Measurements from ENCODE around the gene KLK15.
"Not testable (repeated sequence)": the region's sequence is repeated elsewhere in the genome, so short reads cannot be mapped to it uniquely, and the experiment has no call there.

Gene KLK15

GRCh38 chr19:50796634-50797428, 36.5 kb downstream of the KLK15 start:
- DNase-seq (ENCODE audit: low read depth) = no peak

GRCh38 chr19:50796128-50796633, 37.2 kb downstream of the KLK15 start:
- no peak for DNase-seq (ENCODE audit: low read depth)

DNA sequence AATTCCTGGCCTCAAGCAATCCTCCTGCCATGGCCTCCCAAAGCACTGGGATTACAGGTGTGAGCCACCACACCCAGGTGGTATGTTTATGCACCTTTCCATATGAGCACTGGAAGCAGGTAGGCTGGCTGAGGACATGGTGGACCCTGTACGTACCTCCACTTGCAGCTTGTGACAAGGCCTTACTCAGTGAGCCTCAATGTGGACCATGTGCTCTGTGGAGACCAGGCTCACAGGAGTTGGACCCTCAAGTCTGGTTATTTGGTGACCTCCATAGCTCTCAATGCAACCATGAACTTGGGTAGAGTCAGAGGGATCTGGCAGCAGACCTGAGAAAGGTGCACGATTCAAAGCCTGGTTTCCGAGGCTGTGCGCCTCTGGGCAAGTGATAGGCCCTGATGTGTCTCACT, 37.7 kb downstream of the KLK15 start:
- DNase-seq (ENCODE audit: low read depth) = no peak

- DNase-seq (ENCODE audit: low read depth) = no peak
These were observed 38.3 kb downstream of the KLK15 start for GRCh38 chr19:50794876-50795663.

DNA sequence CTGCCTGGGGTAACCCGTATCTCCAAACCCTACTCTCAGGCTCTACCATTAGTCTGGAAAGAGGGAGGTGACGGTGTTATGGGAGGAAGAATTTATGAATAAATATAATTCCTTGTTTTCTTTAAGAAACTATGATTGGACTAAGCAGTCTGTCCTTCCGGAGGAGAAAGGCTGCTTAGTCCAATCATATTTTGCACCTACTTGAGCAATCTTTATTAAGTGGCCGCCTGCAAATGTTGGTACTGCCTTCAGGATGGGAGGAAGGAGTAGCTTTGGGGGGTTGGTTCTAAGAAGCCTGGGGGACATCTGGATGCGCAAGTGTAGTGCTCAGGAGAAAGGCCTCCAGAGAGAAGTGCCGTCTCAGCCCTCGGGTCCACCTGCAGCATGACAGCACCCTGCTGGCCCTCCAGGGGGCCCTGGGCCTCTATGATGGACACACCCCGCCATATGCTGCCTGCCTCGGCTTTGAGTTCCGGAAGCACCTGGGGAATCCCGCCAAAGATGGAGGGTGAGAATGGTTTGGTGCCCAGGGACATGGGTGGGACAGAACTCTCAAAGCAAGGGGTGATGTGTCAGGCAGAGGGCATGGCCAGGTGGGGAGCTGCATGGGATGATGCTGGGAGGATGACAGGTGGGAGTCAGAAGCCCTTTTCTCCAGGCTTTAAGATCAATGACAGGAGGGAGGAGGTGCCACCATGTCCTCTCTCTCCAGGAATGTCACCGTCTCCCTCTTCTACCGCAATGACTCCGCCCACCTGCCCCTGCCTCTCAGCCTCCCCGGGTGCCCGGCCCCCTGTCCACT, 39.1 kb downstream of the KLK15 start:
- DNase-seq (ENCODE audit: low read depth) = no peak

DNA sequence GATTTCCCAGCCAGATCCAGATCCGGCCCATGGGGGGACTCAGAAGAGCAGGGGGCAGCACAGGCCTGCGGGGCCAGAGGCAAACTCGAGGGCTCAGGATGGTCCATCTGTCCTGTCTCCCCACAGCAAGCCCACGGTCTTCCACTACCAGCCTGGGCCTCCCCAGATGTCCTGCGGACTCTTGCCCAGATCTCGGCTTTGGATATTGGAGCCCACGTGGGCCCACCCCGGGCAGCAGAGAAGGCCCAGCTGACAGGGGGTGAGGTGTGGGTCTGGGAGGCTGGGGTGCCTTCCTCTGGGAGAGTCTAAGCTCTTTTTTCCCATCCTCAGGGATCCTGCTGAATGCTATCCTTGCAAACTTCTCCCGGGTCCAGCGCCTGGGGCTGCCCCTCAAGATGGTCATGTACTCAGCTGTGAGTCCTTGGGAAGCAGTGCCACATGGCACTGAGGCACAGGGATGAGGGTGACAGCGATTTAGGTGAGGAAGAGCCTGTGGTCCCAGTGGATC, 39.8 kb downstream of the KLK15 start:
- DNase-seq (ENCODE audit: low read depth) = no peak

DNA sequence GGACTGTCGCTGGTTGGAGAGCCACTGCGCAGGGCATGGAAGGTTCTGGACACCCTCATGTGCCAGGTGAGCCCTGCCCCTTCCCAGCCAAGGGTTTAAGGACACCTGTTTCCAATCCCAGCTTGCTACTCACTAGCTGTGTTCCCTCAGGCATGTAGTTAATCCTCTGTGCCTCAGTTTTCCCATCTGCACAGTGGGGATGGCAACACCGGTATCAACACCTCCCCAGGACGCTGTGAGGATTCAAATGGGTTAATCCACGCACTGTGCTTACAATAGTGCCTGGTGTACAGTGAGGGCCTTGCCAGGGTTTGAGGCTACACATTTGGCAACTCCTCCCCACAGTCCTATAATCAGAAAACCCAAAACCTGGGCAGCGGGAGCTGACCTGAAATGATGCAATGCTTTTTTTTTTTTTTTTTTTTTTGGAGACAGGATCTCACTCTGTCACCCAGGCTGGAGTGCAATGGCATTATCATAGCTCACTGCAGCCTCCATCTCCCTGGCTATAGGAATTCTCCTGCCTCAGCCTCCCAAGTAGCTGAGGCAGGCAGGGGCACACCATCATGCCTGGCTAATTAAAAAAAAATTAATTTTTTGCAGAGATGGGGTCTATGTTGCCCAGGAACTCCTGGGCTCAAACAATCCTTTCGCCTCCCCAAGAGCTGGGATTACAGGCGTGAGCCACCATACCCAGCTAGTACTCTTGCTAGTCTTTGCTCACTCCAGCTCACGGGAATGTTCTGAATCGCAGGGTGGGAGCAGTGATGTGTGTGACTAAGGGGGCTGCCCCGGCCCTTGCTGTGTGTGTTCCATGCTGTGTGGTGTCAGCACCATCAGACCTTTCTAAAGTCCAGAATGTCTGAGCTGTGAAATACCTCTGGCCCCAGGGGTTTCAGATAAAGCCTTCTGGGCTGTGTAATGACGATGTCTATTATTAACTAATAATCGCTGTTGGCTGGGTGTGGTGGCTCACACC, 40.8 kb downstream of the KLK15 start:
- no peak for DNase-seq (ENCODE audit: low read depth)

GRCh38 chr19:50791594-50792271, 41.6 kb downstream of the KLK15 start:
- DNase-seq (ENCODE audit: low read depth) = no peak

DNA sequence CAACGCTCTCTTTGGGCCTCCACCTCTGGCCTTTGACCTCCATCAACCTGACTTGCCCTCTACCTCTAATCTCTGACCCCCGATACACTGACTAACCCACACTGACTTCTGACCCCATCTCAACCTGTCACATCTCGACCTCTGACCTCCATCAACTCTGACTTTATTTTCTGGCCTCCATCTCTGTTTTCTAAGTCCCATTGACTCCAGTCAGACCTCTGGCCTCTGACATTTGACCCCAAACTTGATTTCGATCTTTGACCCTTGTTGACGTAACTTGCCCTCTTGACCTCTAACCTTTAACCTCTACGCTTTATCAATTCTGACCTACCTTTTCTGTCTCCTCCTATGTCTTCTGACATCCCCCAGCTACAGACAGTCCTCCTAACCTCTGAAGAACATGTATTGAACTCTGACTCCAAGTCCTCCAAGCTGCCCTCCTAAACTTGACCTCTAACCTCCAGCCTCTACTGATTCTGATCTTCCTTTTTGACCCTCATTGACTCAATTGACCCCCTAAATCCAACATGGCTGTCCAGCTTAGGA, 42.4 kb downstream of the KLK15 start:
- no peak for DNase-seq (ENCODE audit: low read depth)

- DNase-seq (ENCODE audit: low read depth) = no peak
These were observed 43.0 kb downstream of the KLK15 start, which contains the start of gene ACP4 for GRCh38 chr19:50790396-50790795. TSS of gene ACP4 (plus strand) at chr19:50790415. CDS start at chr19:50790415, 0 bp downstream.

- DNase-seq (ENCODE audit: low read depth) = no peak
These were observed 48.0 kb downstream of the KLK15 start for GRCh38 chr19:50785329-50785728.

GRCh38 chr19:50784710-50785109, 48.7 kb downstream of the KLK15 start:
- no peak for DNase-seq (ENCODE audit: low read depth)

DNA sequence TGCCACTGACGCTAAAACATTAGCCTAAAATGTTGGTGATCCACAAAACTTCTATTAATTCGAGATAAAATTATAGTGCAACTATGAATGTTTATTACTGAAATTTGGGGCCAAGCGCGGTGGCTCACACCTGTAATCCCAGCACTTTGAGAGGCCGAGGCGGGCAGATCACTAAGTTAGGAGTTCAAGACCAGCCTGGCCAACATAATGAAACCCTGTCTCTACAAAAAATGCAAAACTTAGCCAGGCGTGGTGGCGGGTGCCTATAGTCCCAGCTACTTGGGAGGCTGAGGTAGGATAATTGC, 49.6 kb downstream of the KLK15 start:
- not testable (repeated sequence) for DNase-seq (ENCODE audit: low read depth)

DNA sequence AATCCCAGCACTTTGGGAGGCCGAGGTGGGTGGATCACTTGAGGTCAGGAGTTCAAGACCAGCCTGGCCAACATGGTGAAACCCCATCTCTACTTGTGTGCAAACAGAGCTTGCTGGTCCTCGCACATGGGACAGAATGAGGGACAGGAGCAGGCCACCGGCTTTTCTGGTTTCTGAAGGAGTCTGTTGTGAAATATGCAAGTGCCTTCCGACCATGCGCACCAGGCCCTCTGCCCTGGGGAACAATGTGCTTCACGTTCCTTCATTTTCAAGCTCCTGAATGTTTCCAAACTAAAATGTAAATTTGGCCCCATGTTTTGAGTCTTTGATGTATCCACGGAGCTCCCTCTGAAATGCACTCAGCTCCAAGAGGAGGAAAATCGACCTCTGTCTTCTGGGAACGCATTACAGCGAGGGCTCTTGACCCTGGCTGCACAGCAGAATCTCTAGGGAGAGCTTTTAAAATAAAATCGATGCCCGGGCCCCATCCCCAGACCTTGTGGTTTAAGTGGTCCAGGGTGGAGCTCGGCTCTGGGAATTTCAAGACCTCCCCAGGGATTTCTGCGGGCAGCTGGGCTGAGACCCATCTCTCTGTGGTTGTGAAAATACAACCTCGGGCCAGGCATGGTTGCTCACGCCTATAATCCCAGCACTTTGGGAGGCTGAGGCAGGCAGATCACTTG, 52.5 kb downstream of the KLK15 start:
- DNase-seq (ENCODE audit: low read depth) = no peak

- DNase-seq (ENCODE audit: low read depth) = no peak
These were observed 53.6 kb downstream of the KLK15 start for GRCh38 chr19:50779504-50780457.

GRCh38 chr19:50778906-50779430, 54.4 kb downstream of the KLK15 start:
- DNase-seq (ENCODE audit: low read depth) = no peak

- peak; percentile 27 for DNase-seq (ENCODE audit: low read depth)
These were observed 55.5 kb downstream of the KLK15 start for GRCh38 chr19:50777830-50778303.

- no peak for DNase-seq (ENCODE audit: low read depth)
These were observed 56.1 kb downstream of the KLK15 start for GRCh38 chr19:50777261-50777660.
